Glutamatergic neuron (in vitro differentiated cells): Measurements from ENCODE around the gene FCSK. TPM values are rescaled to one million over a fixed set of nuclear protein-coding genes. Genes with fewer than 3 reads are reported as not detected.
"Not testable (repeated sequence)": the region's sequence is repeated elsewhere in the genome, so short reads cannot be mapped to it uniquely, and the experiment has no call there.

Experiments
- DNase-seq: peaks from one replicate; pipeline ENCODE4 v3.0.0; 2022
- H3K27ac Mint-ChIP-seq: one replicate; pipeline ENCODE4 v1.8.0; 2020; ENCODE audit warnings: mild to moderate bottlenecking, mixed read lengths, inconsistent platforms; ENCODE audit not compliant: unreplicated experiment
- H3K27me3 Mint-ChIP-seq: one replicate; pipeline ENCODE4 v1.8.0; 2020; ENCODE audit warnings: mild to moderate bottlenecking, moderate library complexity, mixed read lengths, inconsistent platforms; ENCODE audit not compliant: unreplicated experiment
- H3K36me3 Mint-ChIP-seq: one replicate; pipeline ENCODE4 v1.8.0; 2020; ENCODE audit warnings: mild to moderate bottlenecking, mixed read lengths, inconsistent platforms; ENCODE audit not compliant: unreplicated experiment
- H3K4me1 Mint-ChIP-seq: one replicate; pipeline ENCODE4 v1.8.0; 2020; ENCODE audit warnings: mild to moderate bottlenecking, low read depth, mixed read lengths, inconsistent platforms; ENCODE audit not compliant: unreplicated experiment
- H3K4me3 Mint-ChIP-seq: one replicate; pipeline ENCODE4 v1.8.0; 2020; ENCODE audit warnings: mild to moderate bottlenecking, mixed read lengths, inconsistent platforms; ENCODE audit not compliant: unreplicated experiment
- H3K9me3 Mint-ChIP-seq: one replicate; pipeline ENCODE4 v1.8.0; 2020; ENCODE audit warnings: mild to moderate bottlenecking, moderate library complexity, mixed read lengths, inconsistent platforms; ENCODE audit not compliant: unreplicated experiment
- total RNA-seq: library from RNA; stranded (reverse); fragmentation: NEBNext Ultra II Directional; extraction: Animal tissue kit (Norgen Biotek cat#: 25700); gene quantifications from one replicate; pipeline ENCODE4 v1.2.1, GENCODE V29; 2021; ENCODE audit not compliant: unreplicated experiment
- TF ChIP-seq, protein P1 (sequence below): fragments of 200-600 bp; sonication (generic); IDR thresholded peaks from one replicate; pipeline ENCODE4 v1.5.0; 2021; ENCODE audit not compliant: partially characterized antibody, unreplicated experiment

Gene FCSK
- total RNA-seq, 1 donor from 2014 or later, result 15.4 TPM

DNA sequence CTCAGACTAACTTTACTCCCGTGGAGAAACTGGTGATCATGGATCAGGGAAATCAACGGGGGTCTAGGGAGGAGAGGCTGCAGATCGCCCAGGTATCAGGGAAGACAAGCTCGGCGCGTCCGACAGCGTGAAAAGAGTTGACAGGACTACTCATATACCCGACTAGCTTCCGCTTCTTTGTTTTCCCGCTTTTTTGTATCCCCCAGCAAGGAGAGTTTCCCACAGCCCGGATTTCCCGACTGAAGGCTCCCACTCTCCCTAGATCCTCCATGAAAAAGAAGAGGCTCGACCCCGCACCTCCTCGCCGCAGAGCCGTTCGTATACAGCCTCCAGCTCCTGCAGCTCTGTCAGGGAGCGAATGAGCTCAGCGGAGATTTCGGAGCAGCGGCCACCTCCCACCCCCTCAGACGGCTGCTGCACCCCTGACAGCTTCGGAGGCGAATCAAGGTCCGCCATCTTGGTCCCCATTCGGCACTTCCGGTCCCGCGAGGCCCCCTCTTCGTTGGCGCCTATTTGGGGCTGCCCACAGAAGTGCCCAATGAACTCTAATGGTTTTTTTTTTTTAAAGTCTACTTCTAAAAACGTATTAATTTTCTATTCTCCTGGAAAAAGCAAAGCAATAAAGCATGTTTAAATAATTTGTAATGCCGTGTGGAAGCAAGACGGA is 68.8 kb downstream of the FCSK start, which contains the start of gene COG4:
COG4 (minus strand) TSS at position 479 of the 667 bp plus-strand sequence; CDS start at position 468, 11 bp downstream.
- peak within 1 kb of the TSS; percentile 96 for H3K27ac Mint-ChIP-seq
- TF ChIP-seq, protein P1, sequence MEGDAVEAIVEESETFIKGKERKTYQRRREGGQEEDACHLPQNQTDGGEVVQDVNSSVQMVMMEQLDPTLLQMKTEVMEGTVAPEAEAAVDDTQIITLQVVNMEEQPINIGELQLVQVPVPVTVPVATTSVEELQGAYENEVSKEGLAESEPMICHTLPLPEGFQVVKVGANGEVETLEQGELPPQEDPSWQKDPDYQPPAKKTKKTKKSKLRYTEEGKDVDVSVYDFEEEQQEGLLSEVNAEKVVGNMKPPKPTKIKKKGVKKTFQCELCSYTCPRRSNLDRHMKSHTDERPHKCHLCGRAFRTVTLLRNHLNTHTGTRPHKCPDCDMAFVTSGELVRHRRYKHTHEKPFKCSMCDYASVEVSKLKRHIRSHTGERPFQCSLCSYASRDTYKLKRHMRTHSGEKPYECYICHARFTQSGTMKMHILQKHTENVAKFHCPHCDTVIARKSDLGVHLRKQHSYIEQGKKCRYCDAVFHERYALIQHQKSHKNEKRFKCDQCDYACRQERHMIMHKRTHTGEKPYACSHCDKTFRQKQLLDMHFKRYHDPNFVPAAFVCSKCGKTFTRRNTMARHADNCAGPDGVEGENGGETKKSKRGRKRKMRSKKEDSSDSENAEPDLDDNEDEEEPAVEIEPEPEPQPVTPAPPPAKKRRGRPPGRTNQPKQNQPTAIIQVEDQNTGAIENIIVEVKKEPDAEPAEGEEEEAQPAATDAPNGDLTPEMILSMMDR, result no peak
- H3K36me3 Mint-ChIP-seq, result no peaks in the 10 kb centered on the region

DNA sequence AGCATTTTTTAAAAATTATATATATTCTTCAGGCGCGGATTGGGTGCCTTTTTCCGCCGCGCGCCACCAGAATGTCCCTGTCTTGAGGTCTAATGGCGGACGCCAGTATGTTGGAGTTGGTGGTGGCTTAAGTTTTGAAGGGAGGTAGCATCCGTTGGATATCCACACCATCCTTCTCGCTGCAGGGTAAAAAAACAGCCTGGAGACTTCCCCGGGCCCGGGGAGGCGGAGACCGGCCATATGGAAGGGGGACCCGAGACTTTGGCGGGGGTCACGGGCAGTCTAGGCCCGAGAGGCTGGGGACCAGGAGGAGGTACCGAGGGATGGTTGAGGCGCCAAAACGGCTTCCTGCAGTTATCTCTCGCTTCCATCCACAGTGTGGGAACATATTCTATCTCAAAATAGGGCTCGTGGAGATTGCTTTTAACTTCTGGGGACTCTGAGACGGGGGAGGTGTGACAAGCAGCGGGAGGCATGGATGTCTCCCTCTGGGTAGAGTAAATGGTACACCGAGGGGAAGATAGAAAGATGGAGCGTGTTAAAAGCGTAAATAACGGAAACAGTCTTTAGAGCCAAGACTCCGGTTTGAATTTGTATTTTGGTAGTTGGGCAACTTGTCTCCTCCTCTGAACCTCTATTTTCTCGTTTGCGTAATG is 69.5 kb downstream of the FCSK start, which contains the start of gene SF3B3:
SF3B3 (plus strand) TSS at position 74 of the 656 bp plus-strand sequence. CDS start 2,841 bp downstream, outside the sequence.
- Mint-ChIP-seq H3K27ac (peak within 1 kb of the TSS; percentile 96), H3K36me3 (no peaks in the 10 kb centered on the region), H3K27me3 (peaks cover 6% of the 10 kb centered on the region), H3K4me3 (peak within 1 kb of the TSS; percentile 96), H3K9me3 (peaks cover 9% of the 10 kb centered on the region), H3K4me1 (peaks cover 17% of the 10 kb centered on the region)
- TF ChIP-seq, protein P1, result no peak
- DNase-seq, result no peak

More for the DNA sequence above, 68.8 kb downstream of the FCSK start, which contains the start of gene COG4:
- H3K4me1 Mint-ChIP-seq, result peaks cover 17% of the 10 kb centered on the region
- peak; percentile 90 for DNase-seq
- peaks cover 6% of the 10 kb centered on the region for H3K27me3 Mint-ChIP-seq
- peaks cover 9% of the 10 kb centered on the region for H3K9me3 Mint-ChIP-seq
- H3K4me3 Mint-ChIP-seq, result peak within 1 kb of the TSS; percentile 96

DNA sequence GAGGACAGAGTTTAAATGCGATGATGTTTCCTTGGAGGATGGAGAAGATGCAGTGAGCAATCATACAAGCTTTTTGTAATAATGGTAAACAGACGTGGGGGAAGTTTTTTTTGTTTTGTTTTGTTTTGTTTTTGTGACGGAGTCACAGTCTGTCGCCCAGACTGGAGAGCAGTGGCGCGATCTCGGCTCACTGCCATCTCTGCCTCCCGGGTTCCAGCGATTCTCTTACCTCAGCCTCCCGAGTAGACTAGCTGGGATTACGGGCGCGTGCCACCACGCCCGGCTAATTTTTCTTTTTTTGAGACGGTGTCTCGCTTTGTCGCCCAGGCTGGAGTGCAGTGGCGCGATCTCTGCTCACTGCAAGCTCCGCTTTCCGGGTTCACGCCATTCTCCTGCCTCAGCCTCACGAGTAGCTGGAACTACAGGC is 70.0 kb downstream of the FCSK start:
- H3K36me3 Mint-ChIP-seq, H3K27me3 Mint-ChIP-seq: not testable (repeated sequence)
- peak; percentile 22 for DNase-seq

DNA sequence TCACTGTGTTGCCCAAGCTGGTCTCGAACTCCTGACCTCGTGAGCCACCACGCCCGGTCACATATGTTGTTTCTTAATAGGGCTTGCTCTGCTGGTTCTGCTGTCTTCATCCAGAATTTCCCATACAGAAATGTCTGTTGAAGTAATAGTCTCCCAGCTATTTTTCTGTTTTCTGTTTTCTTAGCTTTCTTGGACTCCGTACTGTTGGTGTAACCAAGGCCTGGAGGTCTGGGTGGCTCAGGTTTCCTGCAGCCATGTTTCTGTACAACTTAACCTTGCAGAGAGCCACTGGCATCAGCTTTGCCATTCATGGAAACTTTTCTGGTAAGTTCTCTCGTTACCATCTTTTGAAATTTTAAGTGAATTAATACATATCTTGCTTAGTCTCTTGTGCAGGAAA is 72.0 kb downstream of the FCSK start:
- H3K27ac Mint-ChIP-seq, result peak overlapping the region; percentile 15

More for the DNA sequence above, 70.0 kb downstream of the FCSK start:
- H3K9me3 Mint-ChIP-seq, result not testable (repeated sequence)
- peak overlapping the region; percentile 96 for H3K4me3 Mint-ChIP-seq
- H3K4me1 Mint-ChIP-seq, result peaks cover 17% of the 10 kb centered on the region
- H3K27ac Mint-ChIP-seq, result peak overlapping the region; percentile 96

DNA sequence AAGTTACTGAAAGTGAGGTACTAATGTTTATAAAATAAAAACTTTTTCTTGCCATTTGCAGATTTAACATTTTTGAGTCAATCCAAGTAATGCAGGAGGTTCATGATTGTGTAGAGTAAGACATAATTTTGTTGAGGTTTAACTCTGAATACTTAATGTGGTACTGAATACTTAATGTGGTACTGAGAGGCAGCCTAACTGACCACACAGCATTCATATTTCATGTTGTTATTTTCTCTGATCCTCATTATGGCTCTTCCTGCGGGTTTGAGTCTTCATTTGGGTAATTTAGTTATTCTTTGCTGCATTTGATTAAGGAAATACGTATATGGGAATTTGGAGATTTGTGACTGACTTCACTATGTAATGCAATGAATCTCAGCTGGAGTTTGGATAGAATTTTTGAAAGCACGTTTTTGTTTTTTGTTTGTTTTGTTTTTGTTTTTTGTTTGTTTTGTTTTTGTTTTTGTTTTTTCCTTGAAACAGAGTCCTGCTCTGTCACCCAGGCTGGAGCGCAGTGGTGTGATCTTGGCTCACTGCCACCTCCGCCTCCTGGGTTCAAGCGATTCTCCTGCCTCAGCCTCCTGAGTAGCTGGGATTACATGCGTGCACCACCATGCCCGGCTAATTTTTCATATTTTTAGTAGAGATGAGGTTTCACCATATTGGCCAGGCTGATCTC is 73.1 kb downstream of the FCSK start:
- no peak for DNase-seq
- peaks cover 6% of the 10 kb centered on the region for H3K27me3 Mint-ChIP-seq
- TF ChIP-seq, protein P1, result no peak
- peaks cover 9% of the 10 kb centered on the region for H3K9me3 Mint-ChIP-seq
- peak overlapping the region; percentile 43 for H3K4me3 Mint-ChIP-seq
- peak overlapping the region; percentile 1 for H3K27ac Mint-ChIP-seq
- peaks cover 14% of the 10 kb centered on the region for H3K4me1 Mint-ChIP-seq
- H3K36me3 Mint-ChIP-seq, result no peaks in the 10 kb centered on the region

More for the DNA sequence above, 72.0 kb downstream of the FCSK start:
- Mint-ChIP-seq H3K36me3 (no peaks in the 10 kb centered on the region), H3K4me3 (peak overlapping the region; percentile 43), H3K9me3 (peaks cover 9% of the 10 kb centered on the region), H3K4me1 (peaks cover 17% of the 10 kb centered on the region), H3K27me3 (peaks cover 6% of the 10 kb centered on the region)
- TF ChIP-seq, protein P1, result no peak
- no peak for DNase-seq
